ENCODE results near the gene ABCA2.
A peak's percentile ranks its signal among the peaks of the same experiment; 100 is the strongest.

ABCA2 gene

GRCh38 chr9:137013571-137013940, 14.5 kb downstream of the ABCA2 start:
- TF ChIP-seq POLR2AphosphoS5 (IDR thresholded peaks at IDR 0.05; ENCODE audit: borderline replicate concordance, low read depth, low read length) (no peak), EZH2 (IDR thresholded peaks at IDR 0.05) (no peak), FOXP2 (optimal IDR thresholded peaks at IDR 0.05; ENCODE audit: control extremely low read depth, extremely low read length, insufficient read depth) (no peak)
- Histone ChIP-seq H3K36me3 (ENCODE audit: insufficient read depth, low read length) (no peaks in the 10 kb centered on the region), H3K4me3 (peak overlapping the region; percentile 53), H3K9me3 (ENCODE audit: low read depth, low read length) (no peaks in the 10 kb centered on the region), H3K9ac (ENCODE audit: insufficient read length) (no peak overlapping the region), H3K27ac (no peak overlapping the region)
- DNase-seq (ENCODE audit: low read depth, low spot score), result no peak

- Histone ChIP-seq H3K36me3 (ENCODE audit: insufficient read depth, low read length) (no peaks in the 10 kb centered on the region), H3K4me3 (peak overlapping the region; percentile 53), H3K27ac (no peak overlapping the region), H3K9ac (ENCODE audit: insufficient read length) (no peak overlapping the region), H3K9me3 (ENCODE audit: low read depth, low read length) (no peaks in the 10 kb centered on the region)
- no peak for DNase-seq (ENCODE audit: low read depth, low spot score)
- TF ChIP-seq POLR2AphosphoS5 (IDR thresholded peaks at IDR 0.05; ENCODE audit: borderline replicate concordance, low read depth, low read length) (no peak), EZH2 (IDR thresholded peaks at IDR 0.05) (no peak), FOXP2 (optimal IDR thresholded peaks at IDR 0.05; ENCODE audit: control extremely low read depth, extremely low read length, insufficient read depth) (no peak)
Observed at GRCh38 chr9:137012694-137013570, 15.1 kb downstream of the ABCA2 start.

GRCh38 chr9:137011907-137012675, 15.9 kb downstream of the ABCA2 start:
- Histone ChIP-seq H3K36me3 (ENCODE audit: insufficient read depth, low read length) (no peaks in the 10 kb centered on the region), H3K4me3 (no peak overlapping the region), H3K9me3 (ENCODE audit: low read depth, low read length) (no peaks in the 10 kb centered on the region), H3K9ac (ENCODE audit: insufficient read length) (no peak overlapping the region), H3K27ac (no peak overlapping the region)
- DNase-seq (ENCODE audit: low read depth, low spot score), result no peak
- TF ChIP-seq EZH2 (IDR thresholded peaks at IDR 0.05) (no peak), POLR2AphosphoS5 (IDR thresholded peaks at IDR 0.05; ENCODE audit: borderline replicate concordance, low read depth, low read length) (no peak), FOXP2 (optimal IDR thresholded peaks at IDR 0.05; ENCODE audit: control extremely low read depth, extremely low read length, insufficient read depth) (no peak)

- no peak overlapping the region for H3K9ac ChIP-seq (ENCODE audit: insufficient read length)
- H3K36me3 ChIP-seq (ENCODE audit: insufficient read depth, low read length), result no peaks in the 10 kb centered on the region
- TF ChIP-seq POLR2AphosphoS5 (IDR thresholded peaks at IDR 0.05; ENCODE audit: borderline replicate concordance, low read depth, low read length), result no peak
- TF ChIP-seq EZH2 (IDR thresholded peaks at IDR 0.05), result no peak
- no peak for TF ChIP-seq FOXP2 (optimal IDR thresholded peaks at IDR 0.05; ENCODE audit: control extremely low read depth, extremely low read length, insufficient read depth)
- H3K9me3 ChIP-seq (ENCODE audit: low read depth, low read length), result no peaks in the 10 kb centered on the region
- no peak overlapping the region for H3K4me3 ChIP-seq
- H3K27ac ChIP-seq, result no peak overlapping the region
- no peak for DNase-seq (ENCODE audit: low read depth, low spot score)
Observed at GRCh38 chr9:137011156-137011555, 16.9 kb downstream of the ABCA2 start.

GRCh38 chr9:137009938-137010732, 17.9 kb downstream of the ABCA2 start:
- no peak overlapping the region for H3K4me3 ChIP-seq
- DNase-seq (ENCODE audit: low read depth, low spot score), result no peak
- no peaks in the 10 kb centered on the region for H3K36me3 ChIP-seq (ENCODE audit: insufficient read depth, low read length)
- no peak for TF ChIP-seq FOXP2 (optimal IDR thresholded peaks at IDR 0.05; ENCODE audit: control extremely low read depth, extremely low read length, insufficient read depth)
- no peak for TF ChIP-seq POLR2AphosphoS5 (IDR thresholded peaks at IDR 0.05; ENCODE audit: borderline replicate concordance, low read depth, low read length)
- no peak for TF ChIP-seq EZH2 (IDR thresholded peaks at IDR 0.05)
- no peak overlapping the region for H3K27ac ChIP-seq
- no peaks in the 10 kb centered on the region for H3K9me3 ChIP-seq (ENCODE audit: low read depth, low read length)
- no peak overlapping the region for H3K9ac ChIP-seq (ENCODE audit: insufficient read length)

GRCh38 chr9:137009217-137009616, 18.8 kb downstream of the ABCA2 start:
- Histone ChIP-seq H3K4me3 (no peak overlapping the region), H3K9ac (ENCODE audit: insufficient read length) (no peak overlapping the region), H3K36me3 (ENCODE audit: insufficient read depth, low read length) (no peaks in the 10 kb centered on the region), H3K9me3 (ENCODE audit: low read depth, low read length) (no peaks in the 10 kb centered on the region), H3K27ac (no peak overlapping the region)
- TF ChIP-seq FOXP2 (optimal IDR thresholded peaks at IDR 0.05; ENCODE audit: control extremely low read depth, extremely low read length, insufficient read depth) (no peak), EZH2 (IDR thresholded peaks at IDR 0.05) (no peak), POLR2AphosphoS5 (IDR thresholded peaks at IDR 0.05; ENCODE audit: borderline replicate concordance, low read depth, low read length) (no peak)
- no peak for DNase-seq (ENCODE audit: low read depth, low spot score)

GRCh38 chr9:137008312-137008711, 19.7 kb downstream of the ABCA2 start:
- DNase-seq (ENCODE audit: low read depth, low spot score), result no peak
- no peak overlapping the region for H3K9ac ChIP-seq (ENCODE audit: insufficient read length)
- no peak overlapping the region for H3K27ac ChIP-seq
- no peak for TF ChIP-seq EZH2 (IDR thresholded peaks at IDR 0.05)
- TF ChIP-seq FOXP2 (optimal IDR thresholded peaks at IDR 0.05; ENCODE audit: control extremely low read depth, extremely low read length, insufficient read depth), result no peak
- no peak for TF ChIP-seq POLR2AphosphoS5 (IDR thresholded peaks at IDR 0.05; ENCODE audit: borderline replicate concordance, low read depth, low read length)
- no peak overlapping the region for H3K4me3 ChIP-seq
- no peaks in the 10 kb centered on the region for H3K9me3 ChIP-seq (ENCODE audit: low read depth, low read length)
- no peaks in the 10 kb centered on the region for H3K36me3 ChIP-seq (ENCODE audit: insufficient read depth, low read length)

- Histone ChIP-seq H3K9me3 (ENCODE audit: low read depth, low read length) (no peaks in the 10 kb centered on the region), H3K36me3 (ENCODE audit: insufficient read depth, low read length) (no peaks in the 10 kb centered on the region), H3K9ac (ENCODE audit: insufficient read length) (no peak overlapping the region), H3K4me3 (no peak overlapping the region), H3K27ac (no peak overlapping the region)
- no peak for TF ChIP-seq FOXP2 (optimal IDR thresholded peaks at IDR 0.05; ENCODE audit: control extremely low read depth, extremely low read length, insufficient read depth)
- no peak for TF ChIP-seq POLR2AphosphoS5 (IDR thresholded peaks at IDR 0.05; ENCODE audit: borderline replicate concordance, low read depth, low read length)
- TF ChIP-seq EZH2 (IDR thresholded peaks at IDR 0.05), result no peak
- DNase-seq (ENCODE audit: low read depth, low spot score), result no peak
Observed at GRCh38 chr9:137007816-137008270, 20.2 kb downstream of the ABCA2 start.

Measured in SK-N-MC (cell line).